Measurements from ENCODE around the gene GSTCD. TPM values are rescaled to one million over a fixed set of nuclear protein-coding genes. Genes with fewer than 3 reads are reported as not detected.

The GSTCD gene
- total RNA-seq, 1 donor from 2014 or later: 17.9 TPM

DNA sequence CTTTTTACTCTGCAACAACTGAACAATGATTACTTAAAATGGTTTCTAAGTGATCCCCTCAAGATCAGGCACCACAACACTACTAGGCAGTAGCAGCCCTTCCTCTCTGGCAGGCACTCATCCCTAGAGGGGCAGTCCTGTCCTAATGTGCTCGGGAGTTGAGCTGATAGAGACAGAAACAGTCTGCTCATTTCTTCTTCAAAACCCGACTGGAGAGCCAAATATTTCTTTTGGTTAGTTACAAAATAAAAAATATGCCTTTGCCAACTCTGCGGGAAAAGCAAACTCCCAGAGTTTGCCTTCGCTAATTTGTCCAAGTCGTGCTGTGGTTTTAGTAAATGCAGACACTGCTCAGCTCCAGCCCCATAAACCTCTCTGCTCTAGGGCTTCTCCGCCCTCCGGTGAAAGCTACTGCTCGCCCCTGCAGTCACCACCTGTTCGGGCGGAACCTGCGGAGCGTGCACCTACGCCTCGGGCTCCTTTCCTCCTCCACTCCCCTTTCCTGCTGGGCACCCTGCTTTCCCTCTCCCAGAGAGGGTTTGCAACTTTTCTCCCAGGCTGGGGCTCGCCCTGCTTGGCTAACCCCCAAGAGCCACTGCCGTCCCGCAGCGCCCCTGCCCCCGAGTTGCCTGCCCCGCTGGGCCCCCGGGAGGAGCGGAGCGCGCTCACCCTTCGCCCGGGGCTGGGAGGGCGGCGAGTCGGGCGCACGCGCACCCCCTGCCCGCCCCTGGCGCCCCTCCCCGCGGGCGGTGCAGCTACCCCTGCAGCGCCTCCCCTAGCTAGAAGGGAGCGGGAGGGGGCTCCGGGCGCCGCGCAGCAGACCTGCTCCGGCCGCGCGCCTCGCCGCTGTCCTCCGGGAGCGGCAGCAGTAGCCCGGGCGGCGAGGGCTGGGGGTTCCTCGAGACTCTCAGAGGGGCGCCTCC, 186.3 kb downstream of the GSTCD start, which contains the start of gene NPNT:
Gene NPNT, plus strand, starts transcription at position 812 of the 923 bp plus-strand sequence. CDS start 182 bp downstream, outside the sequence.
- no peak for DNase-seq (ENCODE audit: low read depth)
- H3K36me3 ChIP-seq (ENCODE audit: control insufficient read depth, insufficient read depth, low read length): no peaks in the 10 kb centered on the region

DNA sequence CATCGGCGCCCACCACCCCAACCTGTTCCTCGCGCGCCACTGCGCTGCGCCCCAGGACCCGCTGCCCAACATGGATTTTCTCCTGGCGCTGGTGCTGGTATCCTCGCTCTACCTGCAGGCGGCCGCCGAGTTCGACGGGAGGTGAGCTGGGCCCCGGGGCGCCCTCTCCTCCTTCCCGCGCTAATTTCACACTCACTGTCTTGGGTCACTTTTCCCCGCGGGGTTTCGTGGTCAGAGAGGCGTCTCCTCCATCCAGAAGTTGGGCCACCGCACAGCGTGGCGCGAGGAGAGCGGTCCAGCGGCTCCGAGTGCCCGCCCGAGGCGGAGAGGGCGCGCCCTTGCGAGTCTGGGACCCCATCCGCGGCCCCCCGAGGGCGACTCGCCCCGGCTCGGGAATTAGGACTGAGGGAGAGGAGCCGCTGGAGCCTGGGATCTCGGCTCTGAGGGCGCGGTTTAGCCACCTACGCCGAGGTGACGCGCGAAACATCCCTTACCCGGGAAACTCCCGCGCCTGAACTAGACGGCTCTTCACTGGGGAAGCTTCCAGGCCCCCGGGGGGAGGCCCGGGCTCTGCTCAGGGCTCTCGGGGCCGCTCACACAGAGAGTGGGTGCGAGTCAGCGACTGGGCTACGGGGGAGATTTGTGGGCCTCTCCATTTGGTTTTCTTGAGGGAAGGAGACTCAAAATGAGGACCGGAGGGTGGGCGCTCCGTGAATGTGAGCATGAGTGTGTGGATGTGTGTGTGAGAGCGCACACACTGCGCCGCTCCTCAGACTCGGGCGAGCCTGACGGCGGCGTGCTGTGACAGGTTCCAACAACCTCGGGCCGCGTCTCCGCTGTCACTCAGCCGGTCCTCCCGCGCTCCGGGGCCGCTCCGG, 187.2 kb downstream of the GSTCD start:
- H3K27me3 ChIP-seq (ENCODE audit: control insufficient read depth, insufficient read depth, low read length): peaks cover 27% of the 10 kb centered on the region
- TF ChIP-seq, protein P1, sequence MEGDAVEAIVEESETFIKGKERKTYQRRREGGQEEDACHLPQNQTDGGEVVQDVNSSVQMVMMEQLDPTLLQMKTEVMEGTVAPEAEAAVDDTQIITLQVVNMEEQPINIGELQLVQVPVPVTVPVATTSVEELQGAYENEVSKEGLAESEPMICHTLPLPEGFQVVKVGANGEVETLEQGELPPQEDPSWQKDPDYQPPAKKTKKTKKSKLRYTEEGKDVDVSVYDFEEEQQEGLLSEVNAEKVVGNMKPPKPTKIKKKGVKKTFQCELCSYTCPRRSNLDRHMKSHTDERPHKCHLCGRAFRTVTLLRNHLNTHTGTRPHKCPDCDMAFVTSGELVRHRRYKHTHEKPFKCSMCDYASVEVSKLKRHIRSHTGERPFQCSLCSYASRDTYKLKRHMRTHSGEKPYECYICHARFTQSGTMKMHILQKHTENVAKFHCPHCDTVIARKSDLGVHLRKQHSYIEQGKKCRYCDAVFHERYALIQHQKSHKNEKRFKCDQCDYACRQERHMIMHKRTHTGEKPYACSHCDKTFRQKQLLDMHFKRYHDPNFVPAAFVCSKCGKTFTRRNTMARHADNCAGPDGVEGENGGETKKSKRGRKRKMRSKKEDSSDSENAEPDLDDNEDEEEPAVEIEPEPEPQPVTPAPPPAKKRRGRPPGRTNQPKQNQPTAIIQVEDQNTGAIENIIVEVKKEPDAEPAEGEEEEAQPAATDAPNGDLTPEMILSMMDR (IDR thresholded peaks at IDR 0.05; ENCODE audit: insufficient read depth, low read length, poor library complexity, severe bottlenecking): peak; percentile 20
- H3K36me3 ChIP-seq (ENCODE audit: control insufficient read depth, insufficient read depth, low read length): no peaks in the 10 kb centered on the region
- no peak for DNase-seq (ENCODE audit: low read depth)
- peak overlapping the region; percentile 49 for H3K4me3 ChIP-seq (ENCODE audit: low read depth, low read length)

More for the DNA sequence above, 186.3 kb downstream of the GSTCD start, which contains the start of gene NPNT:
- H3K27me3 ChIP-seq (ENCODE audit: control insufficient read depth, insufficient read depth, low read length): peaks cover 27% of the 10 kb centered on the region
- TF ChIP-seq, protein P1 (IDR thresholded peaks at IDR 0.05; ENCODE audit: insufficient read depth, low read length, poor library complexity, severe bottlenecking): no peak
- peak within 1 kb of the TSS; percentile 49 for H3K4me3 ChIP-seq (ENCODE audit: low read depth, low read length)

DNA sequence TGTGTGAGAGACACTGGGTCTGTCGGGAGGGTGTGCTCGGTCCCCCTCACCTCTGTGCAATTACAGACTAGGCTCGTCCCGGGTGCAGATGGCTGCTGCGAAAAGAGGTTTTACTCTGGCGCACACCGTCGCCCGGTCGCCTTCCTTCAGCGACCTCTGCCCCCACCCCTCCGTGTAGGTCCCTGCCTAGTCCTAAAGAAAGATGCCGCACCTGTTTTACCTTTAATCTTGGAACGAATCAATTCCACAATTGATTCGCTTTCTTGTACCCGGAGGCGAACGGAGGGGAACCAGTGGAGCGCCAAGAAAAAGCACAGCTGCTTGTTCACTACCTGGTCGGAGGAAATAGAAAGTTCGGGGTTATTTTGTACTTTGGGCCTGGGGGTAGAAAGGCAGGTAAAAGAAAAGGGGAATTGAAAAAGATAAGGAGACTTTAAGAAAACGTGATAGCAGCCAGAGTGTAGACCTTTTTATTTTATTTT, 187.9 kb downstream of the GSTCD start:
- H3K27me3 ChIP-seq (ENCODE audit: control insufficient read depth, insufficient read depth, low read length): peaks cover 27% of the 10 kb centered on the region

More for the DNA sequence above, 187.9 kb downstream of the GSTCD start:
- no peak for DNase-seq (ENCODE audit: low read depth)
- H3K4me3 ChIP-seq (ENCODE audit: low read depth, low read length): peak overlapping the region; percentile 49
- TF ChIP-seq, protein P1 (IDR thresholded peaks at IDR 0.05; ENCODE audit: insufficient read depth, low read length, poor library complexity, severe bottlenecking): no peak
- H3K36me3 ChIP-seq (ENCODE audit: control insufficient read depth, insufficient read depth, low read length): no peaks in the 10 kb centered on the region

Other genes starting within 250 kb of the GSTCD start
- 70.0 and 96.3 TPM in 2 replicates for gene PPA2, start 234.7 kb upstream of the GSTCD start, total RNA-seq
- gene ARHGEF38, start 156.2 kb upstream of the GSTCD start, total RNA-seq: 0.42 and 0.75 TPM in 2 replicates
- 25.3 and 30.7 TPM in 2 replicates for gene INTS12, start 95 bp upstream of the GSTCD start, total RNA-seq
- 4.6 and 7.3 TPM in 2 replicates for gene NPNT, start 186.7 kb downstream of the GSTCD start, total RNA-seq